NB4 (cell line): ENCODE measurements around the gene OSBPL10.

ENCODE experiments used
- DNase-seq: peaks from one replicate; pipeline ENCODE4 v3.0.0; 2010; ENCODE audit warnings: low read depth
- H3K4me3 ChIP-seq: one replicate; pipeline ENCODE4 v1.5.1; 2011; ENCODE audit warnings: mild to moderate bottlenecking, low read depth, low read length, moderate library complexity
- CTCF ChIP-seq: IDR thresholded peaks from one replicate; pipeline ENCODE4 v1.5.1; 2012; ENCODE audit warnings: low read depth, low read length
- MAX ChIP-seq: IDR thresholded peaks from 2 replicates; pipeline ENCODE4 v1.6.1; 2011; ENCODE audit warnings: low read depth, low read length
- MYC ChIP-seq: IDR thresholded peaks from 2 replicates; pipeline ENCODE4 v1.6.1; 2011; ENCODE audit warnings: low read depth, low read length
- POLR2A ChIP-seq: IDR thresholded peaks from 2 replicates; pipeline ENCODE4 v1.6.1; 2011; ENCODE audit warnings: mild to moderate bottlenecking; ENCODE audit not compliant: insufficient read length; ENCODE audit errors: extremely low read depth

The OSBPL10 gene

GRCh38 chr3:31760654-31761053 is 220.4 kb downstream of the OSBPL10 start:
- no peak for DNase-seq
- TF ChIP-seq POLR2A: no peak
- no peak for TF ChIP-seq CTCF
- H3K4me3 ChIP-seq: no peak overlapping the region

DNA sequence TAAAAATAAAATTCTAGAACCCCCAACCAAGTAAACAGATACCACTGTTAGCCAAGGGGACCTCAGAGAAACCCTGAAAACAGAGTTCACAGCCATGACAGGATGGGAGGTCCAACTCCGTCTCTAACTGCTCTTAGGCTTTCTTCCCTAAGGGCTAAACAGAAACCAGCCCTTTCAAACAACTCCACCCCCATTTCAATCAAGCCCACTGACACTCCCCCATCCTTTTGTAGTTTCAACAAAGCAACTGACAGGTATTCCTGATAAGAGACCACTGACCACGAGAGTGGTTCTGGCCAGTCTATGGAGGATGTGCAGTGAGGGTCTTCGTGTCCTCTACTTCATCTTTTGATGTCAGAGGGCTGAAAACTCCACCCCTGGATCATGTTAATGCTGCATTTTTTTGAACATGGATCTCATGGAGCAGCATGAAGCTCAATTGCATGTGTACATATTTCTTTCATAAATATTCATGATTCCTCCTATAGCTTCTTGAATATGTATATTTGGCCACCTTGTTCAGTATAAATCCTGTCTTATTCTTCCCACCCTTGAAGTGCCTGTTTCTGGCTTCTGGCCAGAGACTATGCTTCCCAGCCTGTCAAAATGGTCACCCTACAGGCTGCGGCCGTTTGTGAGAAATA is 222.6 kb downstream of the OSBPL10 start:
- no peak for DNase-seq
- H3K4me3 ChIP-seq: no peak overlapping the region
- TF ChIP-seq MYC: no peak
- no peak for TF ChIP-seq MAX
- TF ChIP-seq CTCF: no peak
- TF ChIP-seq POLR2A: no peak

GRCh38 chr3:31755926-31756658 is 225.0 kb downstream of the OSBPL10 start:
- TF ChIP-seq POLR2A (no peak), MYC (no peak), CTCF (no peak), MAX (no peak)
- DNase-seq: no peak
- no peak overlapping the region for H3K4me3 ChIP-seq

GRCh38 chr3:31754575-31755278 is 226.3 kb downstream of the OSBPL10 start:
- no peak for TF ChIP-seq POLR2A
- TF ChIP-seq MYC: no peak
- TF ChIP-seq CTCF: no peak
- no peak for TF ChIP-seq MAX
- H3K4me3 ChIP-seq: no peak overlapping the region
- no peak for DNase-seq

- no peak overlapping the region for H3K4me3 ChIP-seq
- no peak for TF ChIP-seq POLR2A
- TF ChIP-seq MYC: no peak
- TF ChIP-seq MAX: no peak
- no peak for TF ChIP-seq CTCF
- DNase-seq: no peak
These were observed 228.0 kb downstream of the OSBPL10 start for GRCh38 chr3:31753050-31753425.
